Esophagus muscularis mucosa (tissue), 4 donors: ENCODE results near the gene BID. TPM values are rescaled to one million over a fixed set of nuclear protein-coding genes. Genes with fewer than 3 reads are reported as not detected.

ENCODE experiments used
- DNase-seq: peaks from one replicate; pipeline ENCODE4 v3.0.0-alpha.2; 2017; ENCODE audit errors: extremely low spot score
- H3K27ac ChIP-seq, 4 donors: fragments of 200-600 bp; sonication (generic); replicated peaks in 1 of 4; 1 replicate in 3 of 4; 2 replicates in 1 of 4; pipeline ENCODE4 v1.5.1; 2016 to 2019; ENCODE audit warnings: mild to moderate bottlenecking in 1 of 4
- H3K27me3 ChIP-seq, 4 donors: fragments of 200-600 bp; sonication (generic); one replicate each; pipeline versions ENCODE4 v1.5.1 to v1.6.0; 2016 to 2019
- H3K36me3 ChIP-seq, 4 donors: fragments of 200-600 bp; sonication (generic); one replicate each; pipeline ENCODE4 v1.5.1; 2016 to 2019
- H3K4me1 ChIP-seq, 4 donors: fragments of 200-600 bp; sonication (generic); one replicate each; pipeline ENCODE4 v1.5.1; 2016 to 2019
- H3K4me3 ChIP-seq, 4 donors: fragments of 200-600 bp; sonication (generic); 1 replicate in 2 of 4; 2 replicates in 2 of 4; pipeline ENCODE4 v1.5.1; 2016 to 2019; ENCODE audit warnings: mild to moderate bottlenecking in 4 of 4, moderate library complexity in 1 of 4
- H3K9me3 ChIP-seq, 4 donors: fragments of 200-600 bp; sonication (generic); 1 replicate in 3 of 4; 2 replicates in 1 of 4; pipeline ENCODE4 v1.5.1; 2016 to 2019
- CTCF ChIP-seq, 3 experiments: fragments of 200-600 bp in 2 of 3; fragments of 450-650 bp in 1 of 3; sonication (generic) in 2 of 3; IDR thresholded peaks; one replicate each; pipeline ENCODE4 v1.5.1; 2017 to 2019; ENCODE audit warnings: antibody characterized with exemption in 3 of 3, mild to moderate bottlenecking in 2 of 3, moderate library complexity in 1 of 3
- EP300 ChIP-seq: sonication (generic); formaldehyde crosslinking; IDR thresholded peaks from one replicate; pipeline ENCODE4 v1.6.1; 2017; ENCODE audit warnings: antibody characterized with exemption
- POLR2A ChIP-seq: fragments of 450-650 bp; IDR thresholded peaks from one replicate; pipeline ENCODE4 v1.6.1; 2017; ENCODE audit warnings: antibody characterized with exemption, moderate library complexity, mild to moderate bottlenecking, low read depth
- POLR2AphosphoS5 ChIP-seq, 2 donors: sonication (generic); formaldehyde crosslinking; IDR thresholded peaks; one replicate each; pipeline ENCODE4 v1.6.1; 2017; ENCODE audit warnings: antibody characterized with exemption in 2 of 2
- WGBS: methylation state at CpG from one replicate; pipeline ENCODE4 v1.1.5; 2018; 5-methylcytosine and 5-hydroxymethylcytosine counted together
- intact Hi-C: fragments of 100-400 bp; cut with DNase I; formaldehyde crosslinking; loops from one replicate; pipeline ENCODE4 v1.15.1; 2023
- total RNA-seq, 4 donors: library from RNA; depleted of rRNA; stranded (reverse); fragments of >200 nt; gene quantifications; one replicate each; pipeline versions ENCODE4 v1.1.0 to v1.2.1, GENCODE V29; 2016

The BID gene
- total RNA-seq: 10 to 100 TPM; 12.9 to 48.3 (median 26.3) TPM

GRCh38 chr22:17774206-17774925, at the start of gene BID:
Gene BID, minus strand, starts transcription at chr22:17774469. Its CDS starts 24,353 bp downstream, at chr22:17750116.
- Histone ChIP-seq H3K4me3 (peak within 1 kb of the TSS; percentile 82 to 91 (median 87)), H3K36me3 (no peaks in the 10 kb centered on the region), H3K27ac (peak within 1 kb of the TSS; percentile 43 to 70 (median 62)), H3K27me3 (peaks cover 0 to 4% (median 0%) of the 10 kb centered on the region in 4 donors), H3K4me1 (peaks cover 10 to 32% (median 28%) of the 10 kb centered on the region in 4 donors), H3K9me3 (no peaks in the 10 kb centered on the region)
- WGBS: no CpG with 5 or more reads among the region's 64 CpGs
- DNase-seq: no peak
- intact Hi-C loops: no loop called here
- no peak for TF ChIP-seq CTCF (IDR thresholded peaks at IDR 0.05)
- no peak for TF ChIP-seq EP300
- no peak for TF ChIP-seq POLR2A
- no peak for TF ChIP-seq POLR2AphosphoS5 (IDR thresholded peaks at IDR 0.05)

GRCh38 chr22:17823964-17824363, 49.7 kb upstream of the BID start:
- intact Hi-C loops: no loop called here
- H3K4me3 ChIP-seq: no peak overlapping the region
- no peaks in the 10 kb centered on the region for H3K9me3 ChIP-seq
- no peak for DNase-seq
- H3K27ac ChIP-seq: no peak overlapping the region
- no peaks in the 10 kb centered on the region for H3K27me3 ChIP-seq
- peaks cover 0 to 6% (median 0%) of the 10 kb centered on the region in 4 donors for H3K4me1 ChIP-seq
- peaks cover 25 to 91% (median 81%) of the 10 kb centered on the region in 4 donors for H3K36me3 ChIP-seq
- TF ChIP-seq POLR2A (no peak), EP300 (no peak), POLR2AphosphoS5 (IDR thresholded peaks at IDR 0.05) (no peak), CTCF (IDR thresholded peaks at IDR 0.05) (no peak)
- WGBS: 92% methylated on average over 14 of the region's 15 CpGs

- WGBS: 83% methylated on average over 4 of the region's 4 CpGs
- DNase-seq: no peak
- intact Hi-C loops: no loop called here
- Histone ChIP-seq H3K9me3 (no peaks in the 10 kb centered on the region), H3K4me1 (peaks cover 0 to 1% (median 0%) of the 10 kb centered on the region in 4 donors), H3K4me3 (no peak overlapping the region), H3K27ac (no peak overlapping the region), H3K27me3 (no peaks in the 10 kb centered on the region), H3K36me3 (peaks cover 32 to 91% (median 81%) of the 10 kb centered on the region in 4 donors)
- TF ChIP-seq POLR2AphosphoS5 (IDR thresholded peaks at IDR 0.05) (no peak), EP300 (no peak)
Observed at GRCh38 chr22:17823226-17823625, 49.0 kb upstream of the BID start.

- intact Hi-C loops: no loop called here
- Histone ChIP-seq H3K9me3 (no peaks in the 10 kb centered on the region), H3K36me3 (peaks cover 40 to 92% (median 81%) of the 10 kb centered on the region in 4 donors), H3K27ac (no peak overlapping the region), H3K4me1 (no peaks in the 10 kb centered on the region), H3K4me3 (no peak overlapping the region), H3K27me3 (no peaks in the 10 kb centered on the region)
- TF ChIP-seq EP300 (no peak), POLR2AphosphoS5 (IDR thresholded peaks at IDR 0.05) (no peak), POLR2A (no peak)
- WGBS: 96% methylated on average over 7 of the region's 13 CpGs
- DNase-seq: no peak
Observed at GRCh38 chr22:17822087-17822486, 47.8 kb upstream of the BID start.

- 88% methylated on average over 3 of the region's 3 CpGs for WGBS
- no peak for DNase-seq
- Histone ChIP-seq H3K27me3 (no peaks in the 10 kb centered on the region), H3K4me1 (no peaks in the 10 kb centered on the region), H3K9me3 (no peaks in the 10 kb centered on the region), H3K27ac (no peak overlapping the region), H3K4me3 (no peak overlapping the region), H3K36me3 (peaks cover 51 to 92% (median 81%) of the 10 kb centered on the region in 4 donors)
- intact Hi-C loops: no loop called here
- TF ChIP-seq CTCF (IDR thresholded peaks at IDR 0.05): no peak
- no peak for TF ChIP-seq POLR2AphosphoS5 (IDR thresholded peaks at IDR 0.05)
- TF ChIP-seq EP300: no peak
- TF ChIP-seq POLR2A: no peak
Observed at GRCh38 chr22:17820879-17821439, 46.7 kb upstream of the BID start.
